ENCODE results near the gene PRR23C.
"Not testable (repeated sequence)": the region's sequence is repeated elsewhere in the genome, so short reads cannot be mapped to it uniquely, and the experiment has no call there.

Gene PRR23C

DNA sequence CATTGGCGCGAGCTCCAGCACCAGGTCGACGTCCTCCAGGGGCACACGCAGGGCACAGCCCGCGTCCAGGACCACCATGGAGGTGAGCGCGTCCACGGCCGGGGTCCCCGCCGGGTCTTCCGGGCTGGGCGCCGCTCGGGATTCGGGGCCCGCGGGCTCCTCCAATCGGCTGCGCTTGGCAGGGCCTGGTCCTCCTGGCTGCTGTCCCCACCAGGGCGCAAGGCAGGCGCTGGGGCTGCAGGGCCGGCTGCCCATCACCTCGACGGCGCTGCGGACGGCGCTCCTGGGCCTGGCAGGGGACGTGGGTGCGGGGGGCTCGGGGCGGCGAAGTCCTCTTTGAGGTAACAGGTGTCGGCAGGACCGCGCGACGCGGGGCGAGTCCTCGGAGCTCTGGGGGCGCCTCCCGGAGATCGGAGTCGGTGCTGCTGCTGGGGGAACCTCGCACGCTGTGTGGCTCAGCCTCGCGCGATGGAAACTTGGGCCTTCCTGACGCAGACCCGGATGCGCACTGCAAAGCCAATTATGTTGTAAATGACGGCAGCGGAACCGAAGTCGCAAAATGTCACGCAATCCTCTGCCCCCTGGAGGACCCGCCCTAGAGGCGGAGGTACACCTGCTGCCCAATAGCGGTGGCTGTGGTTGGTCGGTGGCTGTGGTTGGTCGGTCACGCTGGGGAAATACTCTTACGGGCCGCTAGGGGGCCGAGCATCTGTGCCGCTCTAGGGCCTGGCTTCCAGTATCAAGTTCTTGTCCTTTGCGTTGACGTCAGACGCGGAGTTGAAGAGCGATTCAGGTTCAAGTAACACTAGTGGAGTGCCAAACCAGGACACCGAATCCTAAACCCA, at the start of gene PRR23C:
Gene PRR23C, minus strand, starts transcription at position 527 of the 845 bp plus-strand sequence. Its CDS starts 272 bp downstream, at position 255.
- DNase-seq: no peak

DNA sequence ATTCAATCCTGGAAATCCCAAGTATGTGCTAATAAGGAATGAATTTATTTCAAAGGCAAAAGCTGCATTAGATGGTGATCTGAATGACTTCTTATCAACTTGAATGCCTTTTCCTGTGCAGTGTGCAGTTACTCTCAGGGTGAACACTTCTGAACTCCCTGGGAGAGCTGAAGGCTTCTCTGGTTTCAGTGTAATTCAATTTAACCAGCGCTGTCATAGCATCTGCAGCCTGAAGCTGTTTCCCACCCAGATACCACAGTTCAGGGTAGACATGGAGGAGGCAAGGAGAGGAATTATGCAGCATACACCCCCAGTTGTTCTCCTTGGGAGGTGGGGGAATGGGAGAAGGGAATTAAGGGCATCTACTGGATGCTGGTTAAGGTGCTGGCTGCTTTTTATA, 49.1 kb upstream of the PRR23C start:
- DNase-seq: no peak

DNA sequence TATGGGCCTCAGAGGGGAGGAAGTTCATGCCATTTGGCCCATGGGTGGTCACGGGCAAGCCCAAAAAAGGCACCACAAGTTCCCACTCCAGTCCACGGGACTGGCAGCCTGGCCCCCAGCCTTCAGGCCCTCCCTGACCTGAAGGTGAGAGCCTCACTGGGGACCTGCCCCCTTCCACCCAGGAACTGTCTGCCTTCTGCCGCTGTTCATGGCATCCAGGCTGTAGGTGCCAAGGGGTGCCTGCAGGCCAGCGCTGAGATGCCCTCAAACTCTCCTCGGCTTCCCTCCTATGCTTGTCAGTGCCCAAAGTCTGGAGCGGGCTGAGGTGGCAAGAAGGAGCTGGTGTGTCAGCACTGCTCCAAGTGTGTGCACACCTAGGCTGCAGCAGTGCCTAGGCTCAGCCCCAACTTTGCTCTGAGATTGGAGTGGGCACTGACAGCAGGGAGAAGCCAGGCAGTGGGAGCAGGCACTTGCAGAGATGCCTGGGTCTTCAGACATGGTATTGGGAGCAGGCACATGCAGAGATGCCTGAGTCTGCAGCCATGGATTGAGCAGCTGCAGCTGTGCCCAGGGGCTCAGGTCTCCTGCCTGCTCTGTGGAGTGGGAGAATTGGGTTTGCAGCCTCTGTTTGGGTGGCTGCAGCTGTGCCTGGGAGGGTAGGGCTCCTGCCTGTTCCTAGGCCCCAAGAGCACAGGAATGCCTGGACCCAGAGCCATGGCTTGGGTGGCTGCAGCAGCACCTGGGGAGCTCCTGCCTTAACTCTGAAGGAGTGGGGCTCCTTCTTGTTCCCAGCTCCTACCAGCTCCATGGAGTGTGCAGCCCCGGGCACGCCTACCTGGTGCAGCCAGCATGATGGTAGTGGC, 44.0 kb upstream of the PRR23C start:
- DNase-seq: no peak

DNA sequence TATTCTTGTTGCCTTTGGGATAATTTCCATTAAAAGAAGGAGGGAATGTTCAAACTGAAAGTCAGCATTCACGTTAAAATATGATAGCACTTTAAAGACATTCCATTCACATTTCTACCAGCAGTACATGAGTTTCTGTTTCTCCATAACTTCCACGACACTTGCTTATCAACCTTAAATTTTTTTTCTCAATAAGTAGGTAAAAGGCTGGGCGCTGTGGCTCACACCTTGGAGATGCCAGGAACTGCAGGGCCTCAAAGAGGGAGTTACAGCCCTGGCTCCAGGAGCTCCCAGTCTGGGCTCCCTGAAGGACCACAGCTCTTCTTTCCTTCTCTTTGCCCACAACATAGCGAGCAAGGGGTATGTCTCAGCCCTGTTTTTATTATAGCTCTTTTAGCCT, 42.9 kb upstream of the PRR23C start:
- DNase-seq: no peak

DNA sequence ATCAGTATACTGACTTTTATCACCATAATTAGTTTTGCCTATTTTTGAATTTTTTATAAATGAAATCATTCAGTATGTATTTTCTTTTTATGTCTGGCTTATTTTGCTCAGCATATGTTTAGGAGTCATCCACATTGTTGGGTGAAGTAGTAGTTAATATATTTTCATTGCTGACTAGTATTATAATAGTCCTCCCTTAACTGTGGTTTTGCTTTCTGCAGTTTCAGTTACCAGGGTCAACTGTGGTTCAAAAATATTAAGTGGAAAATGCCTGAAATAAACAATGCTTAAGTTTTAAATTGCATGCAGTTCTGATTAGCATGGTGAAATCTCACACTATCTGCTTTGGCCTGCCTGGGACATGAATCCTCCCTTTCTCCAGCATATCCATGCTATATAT, 39.5 kb upstream of the PRR23C start:
- DNase-seq: no peak

DNA sequence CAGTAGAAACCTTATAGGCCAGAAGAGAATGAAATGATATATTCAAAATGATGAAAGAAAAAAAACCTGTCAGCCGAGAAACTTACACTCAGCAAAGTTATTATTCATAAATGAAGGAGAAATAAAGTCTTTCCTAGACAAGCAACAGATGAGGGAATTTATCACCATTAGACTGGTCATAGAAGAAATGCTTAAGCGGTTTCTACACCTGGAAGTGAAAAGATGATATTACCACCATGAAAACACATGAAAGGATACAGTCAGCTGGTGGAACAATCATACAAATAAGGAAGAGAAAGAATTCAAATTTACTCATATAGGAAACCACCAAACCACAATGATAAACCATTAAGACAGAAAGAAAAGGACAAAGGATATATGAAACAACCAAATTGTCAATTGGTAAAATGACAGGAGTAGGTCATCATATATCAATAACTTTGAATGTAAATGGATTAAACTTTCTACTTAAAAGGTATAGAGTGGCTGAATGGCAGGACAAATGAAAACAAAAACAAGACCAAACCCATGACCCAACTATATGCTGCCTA, 29.9 kb upstream of the PRR23C start:
- DNase-seq: no peak

DNA sequence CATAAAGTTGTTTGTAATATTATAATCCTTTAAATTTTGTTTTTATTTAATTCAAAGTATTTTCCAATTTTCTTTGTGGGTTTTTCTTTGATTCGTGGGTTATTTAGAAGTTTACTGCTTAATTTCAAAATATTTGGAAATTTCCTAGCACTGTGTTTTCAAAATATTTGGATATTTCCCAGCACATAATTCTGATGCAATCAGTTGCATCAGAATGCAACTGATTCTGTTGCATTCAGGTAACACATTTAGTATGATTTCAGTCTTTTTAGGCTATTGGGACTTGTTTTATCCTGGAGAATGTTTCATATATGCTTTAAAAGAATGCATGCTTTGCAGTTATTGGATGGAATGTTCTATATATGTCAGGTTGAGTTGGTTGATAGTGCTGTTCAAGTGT, 18.2 kb upstream of the PRR23C start:
- no peak for DNase-seq

DNA sequence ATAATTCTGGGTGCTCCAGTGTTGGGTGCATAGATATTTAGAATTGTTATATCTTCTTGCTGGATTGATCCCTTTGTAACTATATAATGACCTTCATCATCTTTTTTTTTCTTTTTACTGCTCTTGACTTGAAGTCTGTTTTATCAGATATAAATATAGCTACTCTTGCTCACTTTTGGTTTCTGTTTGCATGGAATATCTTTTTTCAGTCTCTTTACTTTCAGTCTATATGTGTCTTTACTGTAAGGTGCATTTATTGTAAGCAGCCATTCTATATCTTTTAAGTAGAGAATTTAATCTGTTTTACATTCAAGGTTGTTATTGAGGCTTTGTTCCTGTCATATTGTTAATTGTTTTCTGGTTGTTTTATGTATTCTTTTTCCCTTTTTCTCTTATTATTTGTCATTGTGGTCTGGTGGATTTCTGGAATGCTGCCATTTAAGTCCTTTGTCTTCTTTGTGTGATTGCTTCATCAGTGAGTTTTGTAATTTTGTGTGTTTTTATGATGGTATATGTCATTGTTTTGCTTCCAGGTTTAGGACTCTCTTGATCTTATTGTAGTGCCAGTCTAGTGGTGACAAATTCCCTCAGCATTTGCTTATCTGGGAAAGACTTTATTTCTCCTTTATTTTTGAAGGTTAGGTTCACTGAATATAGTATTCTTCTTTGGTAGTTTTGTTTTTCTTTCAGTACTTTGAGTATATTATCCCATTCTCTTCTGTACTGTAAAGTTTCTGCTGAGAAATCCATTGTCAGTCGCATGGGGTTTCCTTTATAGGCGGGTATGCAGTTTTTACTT, 8.3 kb upstream of the PRR23C start:
- no peak for DNase-seq

DNA sequence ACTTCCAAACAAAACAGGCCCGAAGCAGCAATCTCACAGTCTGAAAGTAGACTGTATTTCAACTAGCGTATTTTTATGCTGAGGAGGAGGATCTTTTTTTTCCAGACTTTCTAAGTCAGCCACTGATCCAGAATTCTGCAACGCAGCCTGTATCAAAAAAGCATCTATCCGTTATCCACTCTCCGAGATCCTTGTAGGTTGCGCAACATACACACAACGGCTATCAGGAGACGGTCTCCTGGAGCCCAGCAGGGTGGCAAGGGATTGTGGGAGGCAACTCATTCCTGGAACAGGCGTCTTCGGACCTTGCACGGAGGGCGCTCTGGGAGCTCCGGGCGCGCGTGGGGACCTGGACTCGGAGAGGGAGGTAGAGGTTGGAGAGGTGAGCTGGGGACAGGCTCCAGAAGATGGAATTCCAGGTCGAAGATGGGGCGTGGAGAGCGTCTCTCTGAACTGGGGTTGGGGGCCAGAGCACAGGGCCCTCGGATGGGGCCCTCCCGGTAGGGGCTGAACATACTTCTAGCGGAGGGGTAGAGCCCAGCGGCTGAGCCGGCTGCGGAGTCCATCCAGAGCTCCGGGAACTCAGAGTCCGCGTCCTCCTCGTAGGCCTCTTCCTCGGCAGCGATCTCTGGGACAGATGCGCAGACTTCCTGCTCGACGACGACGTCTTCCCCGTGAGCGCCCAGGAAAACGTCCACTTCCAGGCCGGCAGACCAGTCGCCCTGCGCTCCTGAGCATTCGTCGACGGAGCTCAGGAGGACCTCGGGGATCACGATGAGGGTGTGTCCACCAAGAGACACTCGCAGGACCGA, 932 bp downstream of the PRR23C start:
- no peak for DNase-seq

DNA sequence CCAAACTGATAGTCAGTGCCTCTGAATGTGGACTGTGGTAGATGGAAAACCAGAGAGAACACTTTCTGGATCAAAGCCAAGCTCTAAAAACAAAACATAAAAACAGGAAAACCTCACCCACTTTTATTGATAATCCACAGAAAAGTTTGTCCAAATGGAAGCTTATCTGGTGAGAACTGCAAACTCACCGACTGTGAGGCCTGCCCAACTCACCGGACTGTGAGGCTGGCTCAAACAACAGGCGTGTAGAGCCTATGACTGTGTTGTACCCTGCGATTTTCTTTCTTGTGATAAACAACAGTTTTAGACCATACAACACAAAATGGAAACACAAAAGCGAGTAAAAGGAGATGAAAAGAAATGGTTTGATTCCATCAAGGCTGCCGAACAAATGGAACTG, 7.2 kb downstream of the PRR23C start:
- DNase-seq: no peak

DNA sequence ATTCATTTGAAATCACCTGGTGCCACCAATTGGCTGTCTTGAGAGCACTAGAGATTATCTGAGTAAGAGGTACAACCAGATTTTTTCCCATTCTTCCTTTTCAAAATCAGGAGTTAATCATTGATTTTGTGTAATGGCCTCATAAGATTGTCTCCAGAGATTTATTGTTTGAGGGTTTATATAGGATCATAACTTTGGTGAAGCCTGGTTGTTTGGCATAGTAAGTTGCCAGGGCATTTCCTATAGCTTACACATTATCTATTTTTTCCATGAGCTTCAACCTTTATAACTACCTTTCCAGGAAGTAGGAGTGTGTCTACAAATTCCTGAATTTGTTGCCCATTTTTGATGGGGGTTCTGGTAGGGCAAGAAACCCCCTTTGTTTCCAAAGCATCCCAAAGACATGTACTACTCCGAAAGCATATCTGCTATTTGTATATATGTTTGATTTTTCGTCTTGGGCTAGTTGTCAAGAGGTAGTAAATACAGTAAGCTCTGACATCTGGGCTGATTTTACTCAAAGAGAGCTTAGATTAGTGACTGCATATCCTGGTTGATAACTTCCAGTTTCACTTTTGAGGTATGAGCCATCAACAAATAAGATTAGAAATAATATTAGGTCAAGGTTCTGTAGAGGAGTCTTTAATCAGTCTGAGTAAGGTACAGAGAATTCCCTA, 12.2 kb downstream of the PRR23C start:
- DNase-seq: no peak

DNA sequence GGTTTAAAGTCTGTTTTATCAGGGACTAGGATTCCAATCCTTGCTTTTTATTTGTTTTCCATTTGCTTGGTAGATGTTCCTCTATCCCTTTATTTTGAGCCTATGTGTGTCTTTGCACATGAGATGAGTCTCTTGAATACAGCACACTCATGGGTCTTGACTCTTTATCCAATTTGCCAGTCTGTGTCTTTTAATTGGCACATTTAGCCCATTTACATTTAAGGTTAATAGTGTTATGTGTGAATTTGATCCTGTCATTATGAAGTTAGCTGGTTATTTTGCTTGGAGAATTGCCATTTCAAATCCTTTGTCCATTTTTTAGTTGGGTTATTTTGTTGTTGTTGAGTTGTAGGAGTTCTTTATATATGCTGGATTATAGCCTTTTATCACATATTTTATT, 14.1 kb downstream of the PRR23C start:
- not testable (repeated sequence) for DNase-seq

DNA sequence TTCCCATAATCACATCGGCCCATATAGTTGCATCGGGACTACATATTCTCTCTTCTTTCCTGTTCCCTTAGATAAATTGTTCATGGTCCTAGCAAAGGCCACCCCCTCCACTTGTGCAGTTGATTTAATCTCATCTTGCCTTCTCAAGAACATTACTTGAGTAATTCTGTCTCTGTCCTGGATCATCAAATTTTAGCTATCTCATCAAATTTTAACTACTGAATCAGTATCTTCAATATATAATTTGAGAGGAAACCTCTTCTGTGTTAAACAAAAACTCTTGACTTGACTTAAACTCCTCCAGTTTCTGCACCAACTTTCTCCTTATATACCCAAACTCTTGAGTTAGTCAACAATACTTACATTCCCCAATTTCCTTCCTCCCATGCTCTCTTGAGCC, 19.7 kb downstream of the PRR23C start:
- DNase-seq: no peak

DNA sequence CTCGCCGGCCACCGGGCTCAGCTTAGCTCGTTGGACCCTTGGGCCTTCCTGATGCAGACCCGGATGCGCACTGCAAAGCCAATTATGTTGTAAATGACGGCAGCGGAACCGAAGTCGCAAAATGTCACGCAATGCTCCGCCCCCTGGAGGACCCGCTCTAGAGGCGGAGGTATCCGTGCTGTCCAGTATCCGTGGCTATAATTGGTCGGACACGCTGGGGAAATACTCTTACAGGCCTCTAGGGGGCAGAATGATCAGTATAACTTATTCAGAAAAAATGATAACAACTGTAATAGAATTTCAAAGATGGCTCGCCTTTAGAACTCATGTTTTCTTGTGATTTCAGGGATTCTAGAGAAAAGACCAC, 23.8 kb downstream of the PRR23C start, which contains the start of gene PRR23B:
Gene PRR23B, minus strand, starts transcription at position 59 of the 367 bp plus-strand sequence. CDS start 265 bp downstream, outside the sequence.
- no peak for DNase-seq

DNA sequence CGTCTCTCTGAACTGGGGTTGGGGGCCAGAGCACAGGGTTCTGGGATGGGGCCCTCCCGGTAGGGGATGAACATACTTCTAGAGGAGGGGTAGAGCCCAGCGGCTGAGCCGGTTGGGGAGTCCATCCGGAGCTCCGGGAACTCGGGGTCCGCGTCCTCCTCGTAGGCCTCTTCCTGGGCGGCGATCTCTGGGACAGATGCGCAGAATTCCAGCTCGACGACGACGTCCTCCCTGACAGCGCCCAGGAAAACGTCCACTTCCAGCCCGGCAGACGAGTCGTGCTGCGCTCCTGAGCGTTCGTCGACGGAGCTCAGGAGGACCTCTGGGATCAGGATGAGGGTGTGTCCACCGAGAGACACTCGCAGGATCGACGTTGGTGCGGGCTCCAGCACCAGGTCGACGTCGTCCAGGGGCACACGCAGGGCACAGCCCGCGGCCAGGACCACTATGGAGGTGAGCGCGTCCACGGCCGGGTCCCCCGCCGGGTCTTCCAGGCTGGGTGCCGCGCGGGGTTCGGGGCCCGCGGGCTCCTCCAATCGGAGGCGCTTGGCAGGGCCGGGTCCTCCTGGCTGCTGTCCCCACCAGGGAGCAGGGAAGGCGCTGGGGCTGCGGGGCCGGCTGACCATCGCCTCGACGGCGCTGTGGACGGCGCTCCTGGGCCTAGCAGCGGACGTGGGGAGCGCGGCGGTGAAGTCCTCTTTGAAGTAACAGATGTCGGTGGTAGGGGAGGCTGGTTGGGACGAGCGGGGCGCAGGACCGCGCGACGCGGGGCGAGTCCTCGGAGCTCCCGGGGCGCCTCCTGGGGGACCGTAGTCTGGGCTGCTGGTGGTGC, 24.4 kb downstream of the PRR23C start:
- DNase-seq: no peak

DNA sequence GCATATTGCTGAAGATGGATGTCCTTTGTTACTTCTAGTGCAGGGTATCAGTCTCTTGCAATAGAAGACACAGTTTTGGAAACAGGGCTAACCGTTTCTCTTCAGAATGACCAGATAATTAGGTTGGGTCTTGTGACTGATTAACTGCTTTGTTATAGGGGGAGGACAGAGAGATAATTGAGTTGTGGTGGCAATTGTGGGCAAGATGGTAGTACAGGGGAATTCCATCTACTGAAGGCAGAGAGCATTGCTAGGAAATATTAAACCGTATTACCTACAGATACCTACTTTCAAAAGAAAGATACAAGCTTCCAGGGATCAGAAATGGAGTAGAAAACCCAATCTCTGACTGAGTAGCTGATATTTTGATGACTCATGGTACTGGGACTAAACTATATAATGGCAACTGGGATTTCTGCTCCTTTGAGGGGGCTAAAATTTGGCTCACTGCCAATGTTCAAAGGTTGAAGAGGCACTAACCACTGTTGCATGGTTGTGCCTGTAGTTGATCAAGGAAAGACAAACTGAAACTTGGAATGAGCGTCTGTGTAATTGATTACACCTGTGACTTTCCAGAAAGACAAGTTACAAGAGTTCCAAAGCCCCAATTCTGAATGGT, 28.2 kb downstream of the PRR23C start:
- DNase-seq: no peak

DNA sequence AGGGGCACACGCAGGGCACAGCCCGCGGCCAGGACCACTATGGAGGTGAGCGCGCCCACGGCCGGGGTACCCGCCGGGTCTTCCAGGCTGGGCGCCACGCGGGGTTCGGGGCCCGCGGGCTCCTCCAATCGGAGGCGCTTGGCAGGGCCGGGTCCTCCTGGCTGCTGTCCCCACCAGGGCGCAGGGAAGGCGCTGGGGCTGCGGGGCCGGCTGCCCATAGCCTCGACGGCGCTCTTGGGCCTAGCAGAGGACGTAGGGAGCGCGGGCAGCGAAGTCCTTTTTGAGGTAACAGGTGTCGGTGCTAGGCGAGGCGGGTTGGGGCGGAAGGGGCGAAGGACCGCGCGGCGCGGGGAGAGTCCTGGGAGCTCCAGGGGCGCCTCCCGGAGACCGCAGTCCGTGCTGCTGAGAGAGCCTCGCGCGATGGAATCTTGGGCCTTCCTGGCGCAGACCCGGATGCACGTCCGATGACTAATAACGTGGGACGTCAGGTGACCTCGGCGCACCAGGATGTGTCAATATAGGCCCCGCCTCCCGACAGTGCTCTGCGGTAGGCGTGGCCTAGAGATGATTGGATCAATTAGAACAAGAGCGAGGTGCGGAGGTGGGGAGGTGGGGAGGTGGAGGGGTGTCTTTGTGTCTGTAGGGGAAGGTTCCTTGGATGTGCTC, 38.5 kb downstream of the PRR23C start, which contains the start of gene PRR23A:
Gene PRR23A, minus strand, starts transcription at position 218 of the 666 bp plus-strand sequence. Its CDS starts 0 bp downstream, at position 218.
- DNase-seq: no peak

DNA sequence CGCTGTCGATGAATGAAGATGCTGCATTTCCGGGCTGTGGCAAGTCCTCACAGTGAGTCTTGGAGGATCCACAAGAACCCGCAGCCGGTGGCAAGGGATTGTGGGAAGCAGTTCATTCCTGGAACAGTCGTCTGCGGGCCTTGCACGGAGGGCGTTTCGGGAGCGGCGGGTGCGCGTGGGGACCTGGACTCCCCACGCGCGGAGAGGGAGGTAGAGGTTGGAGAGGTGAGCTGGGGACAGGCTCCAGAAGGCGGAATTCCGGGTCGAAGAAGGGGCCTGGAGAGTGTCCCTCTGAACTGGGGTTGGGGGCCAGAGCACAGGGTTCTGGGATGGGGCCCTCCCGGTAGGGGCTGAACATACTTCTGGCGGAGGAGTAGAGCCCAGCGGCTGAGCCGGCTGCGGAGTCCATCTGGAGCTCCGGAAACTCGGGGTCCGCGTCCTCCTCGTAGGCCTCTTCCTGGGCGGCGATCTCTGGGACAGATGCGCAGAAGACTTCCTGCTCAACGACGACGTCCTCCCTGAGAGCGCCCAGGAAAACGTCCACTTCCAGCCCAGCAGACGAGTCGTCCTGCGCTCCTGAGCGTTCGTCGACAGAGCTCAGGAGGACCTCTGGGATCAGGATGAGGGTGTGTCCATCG, 39.2 kb downstream of the PRR23C start:
- no peak for DNase-seq

DNA sequence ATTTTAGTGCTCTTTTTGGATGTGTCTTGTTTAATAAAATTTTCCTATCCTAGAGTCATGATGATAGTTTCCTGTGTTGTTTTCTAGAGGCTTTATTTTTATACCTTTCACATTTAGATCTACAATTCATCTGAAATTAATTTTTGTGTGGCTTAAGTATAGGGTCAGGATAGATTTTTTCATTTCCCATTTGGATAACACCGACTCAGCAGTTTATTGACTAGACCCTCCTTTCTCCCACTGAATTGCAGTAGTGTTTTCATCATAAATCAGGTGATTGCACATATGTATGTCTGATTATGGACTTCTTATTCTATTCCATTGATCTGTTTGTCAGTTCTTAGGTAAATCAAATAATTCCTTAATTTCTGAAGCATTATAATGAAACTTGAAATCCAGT, 49.0 kb downstream of the PRR23C start:
- no peak for DNase-seq

All from HCEC 1CT (cell line).